BJ (cell line): ENCODE measurements around the gene MTHFD2L. TPM values are rescaled to one million over a fixed set of nuclear protein-coding genes. Genes with fewer than 3 reads are reported as not detected.
"Not testable (repeated sequence)": the region's sequence is repeated elsewhere in the genome, so short reads cannot be mapped to it uniquely, and the experiment has no call there.

ENCODE experiments used
- CTCF ChIA-PET: fragments of 350-600 bp; formaldehyde crosslinking; extraction: SDS; loops from one replicate; lab custom pipeline; 2021; ENCODE audit warnings: antibody characterized with exemption, inconsistent platforms; lab: Yijun Ruan, JAX
- POLR2A ChIA-PET: fragments of 300-600 bp; sonication (Branson Sonifier 250); formaldehyde crosslinking; extraction: SDS; loops from one replicate; lab custom pipeline; 2021; ENCODE audit warnings: antibody characterized with exemption; lab: Charles Lee
- DNase-seq: peaks from one replicate; pipeline ENCODE4 v3.0.0-alpha.2; 2011; ENCODE audit warnings: low read depth
- H3K27me3 ChIP-seq: 2 replicates; pipeline ENCODE4 v1.6.0; 2011; ENCODE audit warnings: low read length; ENCODE audit not compliant: control insufficient read depth, insufficient read depth
- H3K36me3 ChIP-seq: 2 replicates; pipeline ENCODE4 v1.5.1; 2011; ENCODE audit warnings: low read length; ENCODE audit not compliant: control insufficient read depth, insufficient read depth
- H3K4me3 ChIP-seq: 2 replicates; pipeline ENCODE4 v1.5.1; 2011; ENCODE audit warnings: low read depth, mild to moderate bottlenecking, control low read depth, low read length
- polyA plus RNA-seq: library from polyadenylated mRNA; depleted of rRNA; stranded (reverse); fragments of >200 nt; gene quantifications from 2 replicates; pipeline ENCODE4 v1.2.3, GENCODE V29; 2011
- TF ChIP-seq, protein P1 (sequence below): IDR thresholded peaks from 2 replicates; pipeline ENCODE4 v1.5.1; 2011; ENCODE audit warnings: low read depth, mild to moderate bottlenecking, control low read depth, inconsistent platforms, low read length, moderate library complexity; ENCODE audit not compliant: insufficient read depth

Gene MTHFD2L
- polyA plus RNA-seq, 1 experiment, result 1.7 TPM

DNA sequence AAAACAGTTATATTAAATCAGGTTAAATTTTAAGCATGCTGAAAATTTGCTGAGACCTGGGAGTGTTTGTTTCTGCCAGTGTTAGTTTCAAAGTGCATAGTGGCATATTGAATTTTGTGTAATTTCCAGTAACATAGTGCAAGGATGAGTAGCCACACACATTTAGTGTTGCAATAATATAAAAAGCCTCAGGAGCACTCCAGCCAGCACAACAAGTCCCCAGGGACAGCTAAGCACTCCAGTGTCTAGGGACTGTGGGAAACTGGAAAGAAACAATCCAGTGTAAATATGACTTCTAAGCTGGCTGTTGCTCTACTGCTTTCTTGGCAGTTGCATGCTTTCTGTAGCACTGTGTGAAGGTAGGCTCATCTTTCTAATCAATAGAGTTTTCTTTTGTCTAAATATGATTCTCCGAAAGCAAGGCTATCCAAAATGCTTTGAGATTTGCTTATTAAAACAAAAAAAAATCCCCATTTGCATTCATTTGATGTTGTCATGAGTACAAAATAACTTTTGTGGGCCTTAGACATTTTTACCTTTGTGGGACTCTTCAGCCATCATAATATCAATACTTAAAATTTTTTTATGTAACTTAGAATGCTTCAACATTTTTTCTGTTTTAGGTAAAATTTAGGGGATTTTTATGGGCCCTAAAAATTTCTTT lies 34.7 kb upstream of the MTHFD2L start:
- ChIA-PET CTCF (no interaction called here), POLR2A (no interaction called here)
- Histone ChIP-seq H3K36me3 (no peaks in the 10 kb centered on the region), H3K4me3 (no peak overlapping the region), H3K27me3 (no peaks in the 10 kb centered on the region)
- DNase-seq, result no peak
- TF ChIP-seq, protein P1, sequence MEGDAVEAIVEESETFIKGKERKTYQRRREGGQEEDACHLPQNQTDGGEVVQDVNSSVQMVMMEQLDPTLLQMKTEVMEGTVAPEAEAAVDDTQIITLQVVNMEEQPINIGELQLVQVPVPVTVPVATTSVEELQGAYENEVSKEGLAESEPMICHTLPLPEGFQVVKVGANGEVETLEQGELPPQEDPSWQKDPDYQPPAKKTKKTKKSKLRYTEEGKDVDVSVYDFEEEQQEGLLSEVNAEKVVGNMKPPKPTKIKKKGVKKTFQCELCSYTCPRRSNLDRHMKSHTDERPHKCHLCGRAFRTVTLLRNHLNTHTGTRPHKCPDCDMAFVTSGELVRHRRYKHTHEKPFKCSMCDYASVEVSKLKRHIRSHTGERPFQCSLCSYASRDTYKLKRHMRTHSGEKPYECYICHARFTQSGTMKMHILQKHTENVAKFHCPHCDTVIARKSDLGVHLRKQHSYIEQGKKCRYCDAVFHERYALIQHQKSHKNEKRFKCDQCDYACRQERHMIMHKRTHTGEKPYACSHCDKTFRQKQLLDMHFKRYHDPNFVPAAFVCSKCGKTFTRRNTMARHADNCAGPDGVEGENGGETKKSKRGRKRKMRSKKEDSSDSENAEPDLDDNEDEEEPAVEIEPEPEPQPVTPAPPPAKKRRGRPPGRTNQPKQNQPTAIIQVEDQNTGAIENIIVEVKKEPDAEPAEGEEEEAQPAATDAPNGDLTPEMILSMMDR, result no peak

DNA sequence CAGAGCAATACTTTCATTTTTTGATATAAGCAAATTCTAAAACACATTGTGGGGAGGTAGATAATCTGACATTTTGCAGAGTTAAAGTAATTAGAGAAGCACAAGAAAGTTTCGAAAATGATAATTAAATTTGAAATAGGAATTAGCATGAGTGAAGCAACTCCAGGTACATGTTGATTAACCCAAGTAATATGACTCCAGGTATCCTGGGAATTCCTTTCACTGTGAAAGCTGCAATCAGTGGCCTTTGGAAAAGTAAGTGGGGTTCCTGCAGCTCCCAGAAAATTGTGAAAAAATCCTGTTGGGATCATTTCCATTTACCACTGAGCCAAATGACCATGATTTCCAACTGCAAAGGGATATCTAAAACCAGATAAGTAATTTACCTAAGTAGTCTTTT lies 32.9 kb upstream of the MTHFD2L start:
- ChIA-PET POLR2A (no interaction called here), CTCF (interaction anchor here (0.6 to 1.7 kb wide), 3 partner anchors 10 to 148 kb away, joined by 3 to 8 read pairs (median 4); no protein-coding TSS in a partner anchor)
- H3K36me3 ChIP-seq, result no peaks in the 10 kb centered on the region
- DNase-seq, result no peak
- no peak overlapping the region for H3K4me3 ChIP-seq
- TF ChIP-seq, protein P1, result no peak
- H3K27me3 ChIP-seq, result no peaks in the 10 kb centered on the region

DNA sequence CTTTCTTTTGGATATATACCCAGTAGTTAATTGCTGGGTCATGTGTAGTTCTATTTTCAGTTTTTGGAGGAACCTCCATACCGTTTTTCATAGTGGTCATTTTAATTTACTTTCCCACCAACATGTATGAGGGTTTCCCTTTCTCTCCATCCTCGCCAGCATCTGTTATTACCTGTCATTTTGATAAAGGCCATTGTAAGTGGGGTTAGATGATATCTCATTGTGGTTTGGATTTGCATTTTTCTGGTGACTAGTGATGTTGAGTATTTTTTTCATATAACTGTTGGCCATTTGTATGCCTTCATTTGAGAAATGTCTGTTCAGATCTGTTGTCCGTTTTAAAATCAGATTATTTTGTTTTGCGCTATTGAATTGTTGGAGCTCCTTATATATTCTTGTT lies 30.2 kb upstream of the MTHFD2L start:
- ChIA-PET CTCF (interaction anchor here (1.0 kb wide), 1 partner anchor 464 kb away, joined by 3 read pairs; no protein-coding TSS in a partner anchor), POLR2A (no interaction called here)
- Histone ChIP-seq H3K36me3 (no peaks in the 10 kb centered on the region), H3K4me3 (no peak overlapping the region), H3K27me3 (no peaks in the 10 kb centered on the region)
- no peak for DNase-seq
- TF ChIP-seq, protein P1, result no peak

DNA sequence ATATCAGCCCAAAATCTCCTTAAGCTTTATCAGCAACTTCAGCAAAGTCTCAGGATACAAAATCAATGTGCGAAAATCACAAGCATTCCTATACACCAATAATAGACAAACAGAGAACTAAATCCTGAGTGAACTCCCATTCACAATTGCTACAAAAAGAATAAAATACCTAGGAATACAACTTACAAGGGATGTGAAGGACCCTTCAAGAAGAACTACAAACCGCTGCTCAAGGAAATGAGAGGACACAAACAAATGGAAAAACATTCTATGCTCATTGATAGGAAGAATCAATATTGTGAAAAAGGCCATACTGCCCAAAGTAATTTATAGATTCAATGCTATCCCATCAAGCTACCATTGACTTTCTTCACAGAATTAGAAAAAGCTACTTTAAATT lies 27.1 kb upstream of the MTHFD2L start:
- H3K4me3 ChIP-seq, DNase-seq, H3K27me3 ChIP-seq, H3K36me3 ChIP-seq, POLR2A ChIA-PET: not testable (repeated sequence)
- CTCF ChIA-PET, result interaction anchor here (0.6 to 0.9 kb wide), 3 partner anchors 18 to 557 kb away, joined by 3 read pairs; no protein-coding TSS in a partner anchor

DNA sequence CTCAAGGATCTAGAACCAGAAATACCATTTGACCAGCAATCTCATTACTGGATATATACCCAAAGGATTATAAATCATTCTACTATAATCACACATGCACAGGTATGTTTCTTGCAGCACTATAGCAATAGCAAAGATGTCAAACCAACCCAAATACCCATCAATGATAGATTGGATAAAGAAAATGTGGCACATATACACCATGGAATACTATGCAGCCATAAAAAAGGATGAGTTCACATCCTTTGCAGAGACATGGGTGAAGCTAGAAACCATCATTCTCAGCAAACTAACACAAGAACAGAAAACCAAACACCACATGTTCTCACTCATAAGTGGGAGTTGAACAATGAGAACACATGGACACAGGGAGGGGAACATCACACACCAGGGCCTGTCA lies 25.7 kb upstream of the MTHFD2L start:
- DNase-seq, POLR2A ChIA-PET, H3K4me3 ChIP-seq, H3K27me3 ChIP-seq, H3K36me3 ChIP-seq: not testable (repeated sequence)
- CTCF ChIA-PET, result interaction anchor here (0.8 to 5.0 kb wide), 3 partner anchors 34 to 557 kb away, joined by 3 to 56 read pairs (median 24); no protein-coding TSS in a partner anchor

DNA sequence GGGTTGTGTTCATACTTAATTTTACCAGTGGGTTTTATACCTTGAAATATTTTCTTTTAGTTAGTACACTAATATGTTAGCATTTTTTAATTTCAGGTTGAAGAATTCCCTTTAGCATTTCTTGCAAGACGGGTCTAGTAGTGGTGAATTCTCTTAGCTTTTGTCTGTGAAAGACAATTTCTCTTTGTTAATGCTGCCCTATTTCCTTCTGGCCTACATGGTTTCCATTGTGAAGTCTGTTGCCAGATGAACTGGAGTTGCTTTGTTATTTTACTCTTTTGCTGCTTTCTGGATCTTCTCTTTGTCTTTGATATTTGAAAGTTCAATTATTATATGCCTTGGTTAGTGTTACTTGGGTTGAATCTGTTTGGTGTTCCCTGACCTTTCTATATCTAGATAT lies 25.0 kb upstream of the MTHFD2L start:
- ChIA-PET POLR2A (no interaction called here), CTCF (interaction anchor here (0.6 to 5.0 kb wide), 11 partner anchors 14 to 824 kb away, joined by 3 to 56 read pairs (median 6); partner anchors contain the start of genes CXCL2 and CXCL3)
- H3K4me3 ChIP-seq, result no peak overlapping the region
- no peaks in the 10 kb centered on the region for H3K36me3 ChIP-seq
- TF ChIP-seq, protein P1, result no peak
- no peaks in the 10 kb centered on the region for H3K27me3 ChIP-seq
- DNase-seq, result no peak
